Prostate gland (tissue), 2 donors: Measurements from ENCODE around the gene SSU72.

Source experiments
- CTCF ChIP-seq, 4 experiments: fragments of 200-600 bp in 2 of 4; fragments of 450-650 bp in 2 of 4; sonication (generic) in 2 of 4; IDR thresholded peaks; 1 replicate in 3 of 4; 2 replicates in 1 of 4; pipeline ENCODE4 v1.5.1; 2016 to 2019; ENCODE audit warnings: antibody characterized with exemption in 4 of 4, mild to moderate bottlenecking in 2 of 4, moderate library complexity in 2 of 4
- POLR2A ChIP-seq: fragments of 450-650 bp; IDR thresholded peaks from one replicate; pipeline ENCODE4 v1.6.1; 2016; ENCODE audit warnings: antibody characterized with exemption, mild to moderate bottlenecking

GRCh38 chr1:1599935-1600860 lies 25.5 kb upstream of the SSU72 start, which contains the start of gene FNDC10:
- no peak for TF ChIP-seq CTCF (IDR thresholded peaks at IDR 0.05)
- no peak for TF ChIP-seq POLR2A
